Mesothelial cell of epicardium (in vitro differentiated cells): ENCODE results near the gene IRAK4. TPM values are rescaled to one million over a fixed set of nuclear protein-coding genes. Genes with fewer than 3 reads are reported as not detected.

ENCODE experiments used
- DNase-seq, 2 experiments: peaks; one replicate each; pipeline ENCODE4 v3.0.0; 2021; ENCODE audit warnings: low spot score in 2 of 2; ENCODE audit not compliant: unreplicated experiment in 2 of 2
- H3K27ac Mint-ChIP-seq: 2 replicates; pipeline ENCODE4 v1.8.0; 2021; ENCODE audit warnings: mixed read lengths
- H3K27me3 Mint-ChIP-seq: 2 replicates; pipeline ENCODE4 v1.8.0; 2021; ENCODE audit warnings: low read depth, mixed read lengths
- H3K36me3 Mint-ChIP-seq: 2 replicates; pipeline ENCODE4 v1.8.0; 2021; ENCODE audit warnings: mixed read lengths
- H3K4me1 Mint-ChIP-seq: 2 replicates; pipeline ENCODE4 v1.8.0; 2021; ENCODE audit warnings: mixed read lengths
- H3K4me3 Mint-ChIP-seq: 2 replicates; pipeline ENCODE4 v1.8.0; 2021; ENCODE audit warnings: mild to moderate bottlenecking, moderate library complexity, mixed read lengths
- H3K9me3 Mint-ChIP-seq: 2 replicates; pipeline ENCODE4 v1.8.0; 2021; ENCODE audit warnings: mixed read lengths
- total RNA-seq: library from RNA; stranded (reverse); gene quantifications from 3 replicates; pipeline ENCODE4 v1.2.1, GENCODE V29; 2021
- TF ChIP-seq, protein P1 (sequence below): fragments of 200-600 bp; sonication (generic); IDR thresholded peaks from one replicate; pipeline ENCODE4 v1.5.0; 2021; ENCODE audit warnings: antibody characterized with exemption; ENCODE audit not compliant: unreplicated experiment

The IRAK4 gene
- total RNA-seq, 1 donor from 2014 or later, result 6.1 TPM

DNA sequence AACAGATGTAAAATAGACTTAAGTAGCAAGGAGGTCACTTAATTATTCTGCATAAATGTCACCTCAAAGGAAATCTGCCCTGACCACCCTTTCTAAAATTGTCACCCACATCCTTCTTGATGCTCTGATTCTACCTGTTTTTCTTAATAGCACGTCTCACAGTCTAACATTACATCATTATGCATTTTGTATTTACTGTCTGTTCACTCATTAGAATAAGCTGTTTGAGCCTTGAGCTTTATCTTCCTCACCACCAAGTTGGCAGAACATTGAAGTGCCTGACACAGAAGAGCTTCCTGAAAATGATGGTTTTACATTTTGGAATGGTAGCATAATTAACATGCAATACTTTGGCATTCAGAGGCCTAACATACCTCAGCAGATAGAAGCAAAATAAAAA, 68.3 kb downstream of the IRAK4 start:
- DNase-seq, result no peak

DNA sequence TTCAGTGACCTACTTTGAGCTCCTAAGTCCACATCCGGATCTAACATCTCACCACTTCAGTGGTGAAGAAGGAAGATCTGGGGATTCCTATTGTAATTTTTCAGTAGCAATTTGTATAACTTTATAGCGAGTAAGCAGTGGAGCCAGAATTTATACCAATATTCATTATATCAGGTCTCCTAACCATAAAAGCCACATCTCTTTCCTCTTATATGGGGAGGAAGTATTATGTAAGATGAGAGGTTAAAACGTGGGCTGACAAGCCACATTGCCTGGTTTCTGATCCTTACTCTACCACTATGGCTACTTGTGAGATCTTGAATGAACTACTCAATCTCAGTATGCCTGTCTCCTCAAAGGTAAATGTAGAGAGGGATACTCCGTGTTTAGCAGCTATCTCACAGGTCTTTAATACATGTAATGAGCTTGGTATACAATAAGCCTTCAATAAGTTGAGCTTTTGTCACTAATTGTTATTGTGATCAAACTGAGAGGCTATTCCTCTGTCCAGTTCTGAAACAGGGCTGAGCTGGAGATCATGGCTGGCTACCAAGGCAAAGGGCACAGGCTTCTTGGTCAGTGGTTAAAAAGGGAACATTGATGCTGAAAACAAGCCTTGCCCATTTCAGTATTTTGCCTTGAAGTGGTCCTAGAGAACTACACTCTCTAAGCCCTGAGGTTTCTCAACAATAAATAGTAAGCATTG, 73.9 kb downstream of the IRAK4 start:
- Mint-ChIP-seq H3K27me3 (no peaks in the 10 kb centered on the region), H3K4me1 (peaks cover 33% of the 10 kb centered on the region), H3K27ac (no peak overlapping the region), H3K9me3 (no peaks in the 10 kb centered on the region), H3K4me3 (no peak overlapping the region), H3K36me3 (no peaks in the 10 kb centered on the region)
- no peak for DNase-seq
- TF ChIP-seq, protein P1, sequence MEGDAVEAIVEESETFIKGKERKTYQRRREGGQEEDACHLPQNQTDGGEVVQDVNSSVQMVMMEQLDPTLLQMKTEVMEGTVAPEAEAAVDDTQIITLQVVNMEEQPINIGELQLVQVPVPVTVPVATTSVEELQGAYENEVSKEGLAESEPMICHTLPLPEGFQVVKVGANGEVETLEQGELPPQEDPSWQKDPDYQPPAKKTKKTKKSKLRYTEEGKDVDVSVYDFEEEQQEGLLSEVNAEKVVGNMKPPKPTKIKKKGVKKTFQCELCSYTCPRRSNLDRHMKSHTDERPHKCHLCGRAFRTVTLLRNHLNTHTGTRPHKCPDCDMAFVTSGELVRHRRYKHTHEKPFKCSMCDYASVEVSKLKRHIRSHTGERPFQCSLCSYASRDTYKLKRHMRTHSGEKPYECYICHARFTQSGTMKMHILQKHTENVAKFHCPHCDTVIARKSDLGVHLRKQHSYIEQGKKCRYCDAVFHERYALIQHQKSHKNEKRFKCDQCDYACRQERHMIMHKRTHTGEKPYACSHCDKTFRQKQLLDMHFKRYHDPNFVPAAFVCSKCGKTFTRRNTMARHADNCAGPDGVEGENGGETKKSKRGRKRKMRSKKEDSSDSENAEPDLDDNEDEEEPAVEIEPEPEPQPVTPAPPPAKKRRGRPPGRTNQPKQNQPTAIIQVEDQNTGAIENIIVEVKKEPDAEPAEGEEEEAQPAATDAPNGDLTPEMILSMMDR, result no peak

More for the DNA sequence above, 68.3 kb downstream of the IRAK4 start:
- Mint-ChIP-seq H3K27me3 (no peaks in the 10 kb centered on the region), H3K27ac (no peak overlapping the region), H3K9me3 (no peaks in the 10 kb centered on the region), H3K4me1 (peaks cover 19% of the 10 kb centered on the region), H3K4me3 (no peak overlapping the region), H3K36me3 (no peaks in the 10 kb centered on the region)
- TF ChIP-seq, protein P1, result no peak

DNA sequence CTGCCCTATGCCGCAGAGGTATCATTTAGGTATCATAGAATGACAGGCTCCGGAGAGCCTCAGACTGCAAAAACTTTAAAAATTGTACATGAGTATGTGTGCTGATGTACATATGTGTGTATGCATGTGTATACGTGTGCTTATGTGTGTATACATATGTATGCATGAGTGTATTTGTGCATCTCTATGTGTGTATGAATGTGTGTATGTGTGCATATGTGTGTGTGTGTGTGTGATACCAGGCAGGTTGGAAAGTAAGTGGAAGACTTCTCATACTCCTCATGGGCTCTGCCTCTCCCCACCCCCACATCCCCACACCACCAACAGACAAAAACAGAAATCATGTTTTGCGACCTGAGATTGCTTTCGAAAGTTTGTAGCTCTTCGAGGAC, 76.5 kb downstream of the IRAK4 start:
- Mint-ChIP-seq H3K9me3 (no peaks in the 10 kb centered on the region), H3K27ac (peak overlapping the region; percentile 82), H3K4me1 (peaks cover 33% of the 10 kb centered on the region), H3K4me3 (peak overlapping the region; percentile 67), H3K36me3 (no peaks in the 10 kb centered on the region), H3K27me3 (no peaks in the 10 kb centered on the region)
- DNase-seq, result no peak
- TF ChIP-seq, protein P1, result no peak

DNA sequence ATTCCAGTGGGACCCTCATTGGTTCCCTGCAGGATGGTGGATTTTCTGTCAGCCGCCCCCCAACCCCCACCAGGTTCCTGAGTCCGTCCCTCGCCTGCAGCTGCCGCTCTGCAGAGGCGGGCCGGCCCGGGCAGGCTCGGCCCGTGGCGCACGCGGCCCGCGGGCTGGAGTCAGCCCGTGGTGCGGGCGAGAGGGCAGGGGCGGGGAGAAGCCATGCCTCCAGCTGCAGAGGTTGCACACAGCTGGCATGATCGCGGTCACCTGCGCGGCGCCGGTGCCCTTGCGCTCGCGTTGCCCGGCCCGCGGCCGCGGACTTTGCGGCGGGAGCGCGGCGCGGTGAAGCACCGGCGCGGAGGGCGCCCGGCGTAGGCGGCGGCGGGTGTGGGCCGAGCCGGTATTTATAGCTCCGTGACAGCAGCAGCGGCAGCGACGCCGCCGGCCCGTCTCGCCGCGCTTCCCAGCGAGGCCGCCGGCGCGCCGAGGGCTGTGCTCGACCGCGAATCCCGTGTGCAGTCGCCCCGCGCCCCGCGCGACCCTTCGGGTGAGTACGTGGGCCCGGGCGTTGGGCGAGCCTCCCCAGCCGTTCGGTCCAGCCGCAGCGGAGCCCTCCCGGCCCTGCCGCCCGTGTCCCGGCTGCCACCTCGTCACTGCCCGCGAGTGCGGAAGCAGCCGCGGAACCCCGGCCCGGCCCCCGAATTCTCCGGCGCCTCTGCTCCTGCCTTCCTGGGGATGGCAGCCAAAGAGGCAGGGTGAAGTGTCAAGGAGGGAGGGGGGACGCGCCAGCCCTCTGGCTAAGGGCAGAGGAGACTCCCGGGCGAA, 77.1 kb downstream of the IRAK4 start, which contains the start of gene TMEM117:
Gene TMEM117, plus strand, starts transcription at position 426 of the 819 bp plus-strand sequence.
- TF ChIP-seq, protein P1, result no peak
- Mint-ChIP-seq H3K27ac (peak within 1 kb of the TSS; percentile 93), H3K9me3 (no peaks in the 10 kb centered on the region), H3K36me3 (no peaks in the 10 kb centered on the region), H3K27me3 (no peaks in the 10 kb centered on the region), H3K4me3 (peak within 1 kb of the TSS; percentile 71), H3K4me1 (peaks cover 32% of the 10 kb centered on the region)
- DNase-seq, result peak; percentile 40 to 73

DNA sequence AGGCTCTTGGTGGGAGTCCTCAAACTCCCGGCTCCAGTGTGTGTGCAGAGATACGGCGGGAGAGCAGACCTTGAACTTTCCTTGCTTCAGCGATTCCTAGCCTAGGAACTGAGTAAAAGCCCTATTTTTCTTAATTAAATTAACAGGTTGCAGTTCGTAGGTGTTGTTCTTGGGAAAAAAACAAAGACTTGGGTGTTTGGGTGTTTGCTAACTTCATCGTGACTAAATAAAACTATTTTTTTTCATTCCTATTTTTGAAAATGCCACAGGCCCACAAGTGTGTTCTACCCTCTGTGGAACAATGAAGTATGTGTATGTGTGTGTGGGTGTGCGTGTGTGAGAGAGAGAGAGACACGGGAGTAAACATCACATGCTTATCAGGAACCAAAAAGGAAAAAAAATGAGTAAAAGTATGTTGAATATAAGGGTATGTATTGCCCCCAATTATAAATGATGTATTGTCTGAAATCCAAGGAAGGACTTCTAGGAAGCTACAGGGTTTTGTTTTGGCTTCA, 77.8 kb downstream of the IRAK4 start:
- DNase-seq, result no peak
- peak overlapping the region; percentile 93 for H3K27ac Mint-ChIP-seq
- no peaks in the 10 kb centered on the region for H3K27me3 Mint-ChIP-seq
- peaks cover 35% of the 10 kb centered on the region for H3K4me1 Mint-ChIP-seq
- H3K36me3 Mint-ChIP-seq, result no peaks in the 10 kb centered on the region
- TF ChIP-seq, protein P1, result no peak
- H3K9me3 Mint-ChIP-seq, result no peaks in the 10 kb centered on the region
- H3K4me3 Mint-ChIP-seq, result peak overlapping the region; percentile 71

Other genes starting within 250 kb of the IRAK4 start
- 1.6 to 2.1 TPM (median 2.1 TPM) in 3 replicates for gene ADAMTS20, start 206.7 kb upstream of the IRAK4 start, total RNA-seq
- gene PUS7L, start 161 bp upstream of the IRAK4 start, total RNA-seq, result 10.6 to 13.0 TPM (median 12.6 TPM) in 3 replicates
- 51.7 to 61.2 TPM (median 52.4 TPM) in 3 replicates for gene TWF1, start 47.4 kb downstream of the IRAK4 start, total RNA-seq
- 31.5 to 35.3 TPM (median 32.9 TPM) in 3 replicates for gene TMEM117, start 77.1 kb downstream of the IRAK4 start, total RNA-seq